DMS79 (cell line): ENCODE measurements around the gene TRPC4AP.

Source experiments
- DNase-seq: peaks from one replicate; lab custom pipeline; 2025; lab: John Stamatoyannopoulos, UW

Gene TRPC4AP

GRCh38 chr20:34970193-34970840 is 122.3 kb downstream of the TRPC4AP start:
- no peak for DNase-seq

DNA sequence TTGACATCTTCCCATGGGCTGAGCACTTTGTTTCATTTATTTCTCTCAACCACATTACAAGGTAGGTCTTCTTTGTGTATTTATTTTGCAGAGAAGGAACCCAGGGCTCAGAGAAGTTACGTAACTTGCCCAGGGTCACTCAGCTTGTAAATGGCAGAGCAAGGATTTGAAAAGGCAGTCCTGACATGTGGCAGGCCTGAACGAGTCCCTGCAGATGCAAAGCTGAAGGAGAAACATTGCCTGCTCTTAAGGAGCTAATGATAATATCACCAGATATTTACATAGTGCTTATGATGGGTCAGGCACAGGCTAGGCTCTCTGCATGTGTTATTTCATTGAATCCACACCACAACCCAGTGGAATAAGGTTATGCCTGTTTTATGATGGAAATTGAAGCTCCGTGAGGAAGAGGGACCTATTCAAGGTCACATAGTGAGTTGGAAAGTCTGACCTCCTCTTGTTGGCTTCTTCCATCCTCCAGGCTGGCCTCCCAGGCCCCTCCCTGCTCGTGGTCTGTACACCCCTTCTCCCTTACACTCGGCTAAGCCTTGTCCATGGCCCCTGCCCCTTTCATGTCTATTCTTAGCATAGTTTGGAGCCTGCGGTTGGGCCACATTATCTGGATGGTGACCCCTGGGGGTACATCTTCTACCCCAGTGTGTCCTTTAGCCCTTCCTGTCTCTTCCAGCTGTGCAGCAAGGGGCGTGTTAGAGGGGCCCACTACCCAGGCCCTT is 124.4 kb downstream of the TRPC4AP start:
- DNase-seq = no peak

DNA sequence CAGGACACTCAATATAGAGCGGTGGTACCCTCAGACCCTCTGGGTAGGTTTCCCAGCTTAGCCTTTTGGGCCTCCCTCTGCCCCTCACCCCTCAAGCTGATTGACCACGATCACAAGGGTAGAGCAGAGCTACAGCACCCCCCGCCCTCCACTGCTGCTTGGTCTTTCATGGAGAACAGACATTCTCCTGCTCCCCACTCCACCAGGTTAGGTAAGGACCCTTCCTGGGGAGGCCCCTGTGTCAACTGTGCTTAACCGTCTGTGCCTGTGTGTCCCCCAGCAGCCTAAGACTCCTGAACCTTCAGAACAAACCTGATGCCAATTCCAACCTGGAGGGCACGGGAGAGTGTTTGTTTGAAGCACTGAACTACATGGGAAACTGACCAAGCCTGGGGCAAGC is 125.2 kb downstream of the TRPC4AP start:
- DNase-seq = no peak

DNA sequence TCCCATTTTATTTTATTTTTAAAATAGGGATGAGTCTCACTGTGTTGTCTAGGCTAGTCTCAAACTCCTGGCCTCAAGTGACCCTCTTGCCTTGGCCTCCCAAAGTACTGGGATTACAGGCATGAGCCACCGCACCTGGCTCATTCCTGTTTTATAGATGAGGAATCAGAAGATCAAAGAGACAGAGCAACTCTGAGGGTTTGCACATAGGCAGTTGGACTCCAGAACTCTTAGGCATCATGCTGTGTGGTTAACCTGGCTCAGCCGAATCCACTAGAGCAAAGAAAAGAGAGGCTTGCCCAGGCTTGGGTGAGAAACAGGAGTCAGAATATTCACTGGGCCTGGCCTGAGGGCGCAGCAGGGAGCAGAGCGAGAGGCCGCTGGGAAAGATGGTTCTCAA is 127.6 kb downstream of the TRPC4AP start:
- no peak for DNase-seq

DNA sequence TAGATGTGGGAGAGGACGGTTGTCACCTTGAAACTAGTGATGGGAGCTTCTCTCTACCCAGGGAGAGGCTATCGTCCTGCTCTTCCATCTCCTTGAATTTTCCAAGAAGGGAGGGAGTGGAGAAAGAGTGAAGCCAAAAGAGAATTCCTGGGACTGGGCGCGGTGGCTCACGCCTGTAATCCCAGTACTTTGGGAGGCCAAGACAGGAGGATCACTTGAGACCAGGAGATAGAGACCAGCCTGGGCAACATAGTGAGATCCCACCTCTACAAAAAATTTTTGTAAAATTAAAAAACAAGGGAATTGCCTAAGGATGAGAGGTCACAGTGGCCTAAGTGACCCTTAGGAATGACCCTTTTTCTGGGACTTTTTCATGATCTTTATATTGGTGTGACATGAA is 128.1 kb downstream of the TRPC4AP start:
- DNase-seq = no peak

DNA sequence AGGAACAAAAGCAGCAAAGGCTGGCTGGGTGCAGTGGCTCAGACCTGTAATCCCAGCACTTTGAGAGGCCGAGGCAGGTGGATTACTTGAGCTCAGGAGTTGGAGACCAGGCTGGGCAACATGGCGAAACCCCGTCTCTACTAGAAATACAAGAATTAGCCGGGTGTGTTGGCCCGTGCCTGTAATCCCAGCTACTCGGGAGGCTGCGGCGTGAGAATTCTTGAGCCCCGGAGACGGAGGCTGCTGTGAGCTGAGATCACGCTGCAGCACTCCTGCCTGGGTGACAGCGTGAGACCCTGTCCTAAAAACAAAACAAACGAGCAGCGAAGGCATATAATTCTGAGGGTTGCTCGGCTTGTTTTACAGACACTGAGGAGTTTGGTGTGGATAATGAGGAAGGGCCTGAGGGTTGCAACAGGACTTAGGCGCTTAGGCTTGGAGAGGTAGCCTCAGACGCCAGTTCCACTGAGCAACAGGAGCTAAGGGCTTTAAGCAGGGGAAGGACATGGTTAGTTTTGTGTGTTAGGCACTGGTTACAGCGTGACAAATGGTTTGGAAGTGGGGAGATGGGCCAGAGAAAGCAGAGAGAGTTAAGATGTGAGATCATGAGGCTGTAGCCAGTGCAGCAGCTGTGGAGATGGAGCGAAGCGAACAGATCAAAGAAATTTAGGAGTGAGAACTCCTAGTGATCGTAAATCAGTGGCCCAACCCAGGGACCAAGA is 135.7 kb downstream of the TRPC4AP start:
- no peak for DNase-seq

DNA sequence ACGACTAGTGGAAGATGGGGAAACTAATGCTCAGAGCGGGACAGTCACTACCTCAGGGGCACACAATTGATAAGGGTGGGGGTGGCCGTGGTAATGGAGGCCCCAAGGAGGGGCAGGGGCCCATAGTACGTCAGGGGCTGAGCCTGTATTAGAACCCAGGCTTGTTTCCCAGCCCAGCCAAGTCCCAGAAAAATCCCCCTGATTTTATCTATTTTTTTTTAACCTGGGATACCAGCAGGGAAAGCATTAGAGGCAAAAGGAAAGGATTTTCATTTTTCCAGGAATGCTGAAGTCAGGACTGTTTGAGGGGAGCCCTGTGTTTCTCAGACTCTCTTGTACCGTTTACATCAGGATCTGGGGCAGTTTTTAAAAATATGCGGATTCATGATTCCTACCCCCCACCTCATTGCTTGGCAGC is 136.6 kb downstream of the TRPC4AP start:
- no peak for DNase-seq

- DNase-seq = peak; percentile 88
These were observed 137.2 kb downstream of the TRPC4AP start, which contains the start of the genes GSS and MYH7B for GRCh38 chr20:34955231-34956040. GSS (minus strand) TSS chr20:34955806; CDS start chr20:34951852, 3,954 bp downstream. MYH7B (plus strand) TSS chr20:34955868; CDS start chr20:34978006, 22,138 bp downstream.

DNA sequence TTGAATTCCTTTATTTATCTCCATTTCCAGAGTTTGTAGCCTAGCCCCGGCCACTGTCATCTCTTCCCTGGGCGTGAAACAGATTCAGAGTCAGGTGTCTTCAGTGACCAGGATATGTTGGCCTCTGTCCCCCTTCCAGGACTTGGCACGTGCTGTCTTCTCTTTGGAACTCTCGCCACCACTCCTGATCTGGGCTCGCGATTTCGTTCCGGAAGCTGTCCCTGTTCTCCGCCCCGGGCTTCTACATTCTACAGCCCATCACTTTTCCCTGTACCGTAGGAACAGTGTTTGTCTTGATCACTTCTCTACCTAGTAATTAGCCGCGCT is 137.7 kb downstream of the TRPC4AP start:
- no peak for DNase-seq

DNA sequence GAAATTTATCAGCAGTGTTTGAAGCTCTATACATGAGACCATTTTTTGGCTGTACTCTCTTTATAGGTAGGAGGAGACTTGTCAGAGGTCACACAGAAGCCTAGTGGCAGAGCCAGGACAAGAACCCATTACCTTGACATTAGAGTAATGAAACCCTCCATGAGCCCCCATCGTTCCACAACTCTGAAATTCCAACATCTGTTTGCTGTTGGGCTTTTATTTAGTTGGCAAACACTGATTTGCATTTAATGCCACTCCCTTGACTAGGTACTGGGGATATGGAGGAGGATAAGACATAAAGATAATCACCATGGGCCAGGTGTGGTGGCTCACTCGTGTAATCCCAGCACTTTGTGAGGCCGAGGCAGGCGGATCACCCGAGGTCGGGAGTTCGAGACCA is 138.6 kb downstream of the TRPC4AP start:
- no peak for DNase-seq

DNA sequence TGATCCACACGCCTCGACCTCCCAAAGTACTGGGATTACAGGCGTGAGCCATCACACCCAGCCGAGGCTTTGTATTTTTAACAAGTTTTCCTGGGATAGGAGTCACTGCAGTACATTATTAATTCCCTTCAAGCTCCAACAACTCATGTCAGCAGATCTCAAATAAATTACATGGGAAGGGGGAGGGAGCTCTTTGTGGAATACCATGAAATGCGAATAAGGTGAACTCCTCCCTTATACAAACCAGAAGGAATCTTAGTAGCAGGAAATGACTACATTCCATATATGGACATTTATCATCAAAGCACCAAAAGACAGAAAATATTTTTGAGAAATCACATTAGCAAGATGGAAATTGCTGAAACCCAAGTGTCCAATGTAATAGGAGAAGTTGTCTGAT is 139.9 kb downstream of the TRPC4AP start:
- DNase-seq = no peak
